Fibroblast of the aortic adventitia (primary cell): Measurements from ENCODE around the gene GUCY1B1. TPM values are rescaled to one million over a fixed set of nuclear protein-coding genes. Genes with fewer than 3 reads are reported as not detected.

ENCODE experiments used
- DNase-seq: peaks from one replicate; pipeline ENCODE4 v3.0.0-alpha.2; 2010; ENCODE audit warnings: low read depth
- H3K4me3 ChIP-seq: 2 replicates; pipeline ENCODE4 v1.5.1; 2011; ENCODE audit warnings: low read depth, mild to moderate bottlenecking, control low read depth, low read length, moderate library complexity
- total RNA-seq: library from RNA; depleted of rRNA; stranded (reverse); fragments of >200 nt; gene quantifications from 2 replicates; pipeline ENCODE4 v1.2.3, GENCODE V29; 2012; ENCODE audit warnings: low replicate concordance
- TF ChIP-seq, protein P1 (sequence below): IDR thresholded peaks from 2 replicates; pipeline ENCODE4 v1.5.1; 2011; ENCODE audit warnings: mild to moderate bottlenecking, low read length, control low read depth, inconsistent platforms; ENCODE audit not compliant: insufficient read depth

The GUCY1B1 gene
- total RNA-seq, 1 donor, result 2.0 TPM

DNA sequence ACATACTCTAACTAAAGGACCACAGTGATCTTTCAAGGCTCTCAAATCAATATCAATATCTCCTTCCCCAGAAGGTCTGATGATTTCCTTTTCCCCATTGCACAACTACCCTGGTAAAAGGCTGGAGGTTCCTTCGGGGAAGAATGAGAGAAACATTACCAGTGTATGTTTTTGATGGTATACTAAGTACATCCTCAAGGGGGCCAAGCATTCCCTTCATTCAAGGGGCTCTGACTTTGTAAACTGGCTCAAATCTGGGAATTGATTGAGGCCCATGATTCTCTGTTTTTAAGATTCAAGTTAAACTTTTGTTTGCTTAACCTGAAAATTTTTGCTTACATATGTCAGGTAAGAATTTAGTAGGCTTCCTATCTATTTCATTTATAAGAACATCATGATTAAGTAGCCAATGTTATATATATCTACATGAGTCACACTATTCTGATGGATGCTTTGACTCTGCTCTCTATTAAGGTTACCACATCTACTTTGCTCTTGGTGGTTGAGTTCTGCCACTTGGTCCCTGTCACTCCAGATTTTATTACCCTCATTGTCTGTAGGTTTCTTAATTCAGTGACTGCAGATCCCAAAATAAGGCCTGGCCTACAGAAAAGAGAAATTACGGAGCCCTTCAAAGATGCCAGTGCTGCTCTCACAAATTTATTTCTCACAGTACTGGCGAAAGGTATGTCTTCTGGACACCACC is 16.4 kb upstream of the GUCY1B1 start:
- no peak for DNase-seq

GRCh38 chr4:155745984-155746383 is 12.8 kb upstream of the GUCY1B1 start:
- no peak overlapping the region for H3K4me3 ChIP-seq
- peak; percentile 44 for DNase-seq
- TF ChIP-seq, protein P1, sequence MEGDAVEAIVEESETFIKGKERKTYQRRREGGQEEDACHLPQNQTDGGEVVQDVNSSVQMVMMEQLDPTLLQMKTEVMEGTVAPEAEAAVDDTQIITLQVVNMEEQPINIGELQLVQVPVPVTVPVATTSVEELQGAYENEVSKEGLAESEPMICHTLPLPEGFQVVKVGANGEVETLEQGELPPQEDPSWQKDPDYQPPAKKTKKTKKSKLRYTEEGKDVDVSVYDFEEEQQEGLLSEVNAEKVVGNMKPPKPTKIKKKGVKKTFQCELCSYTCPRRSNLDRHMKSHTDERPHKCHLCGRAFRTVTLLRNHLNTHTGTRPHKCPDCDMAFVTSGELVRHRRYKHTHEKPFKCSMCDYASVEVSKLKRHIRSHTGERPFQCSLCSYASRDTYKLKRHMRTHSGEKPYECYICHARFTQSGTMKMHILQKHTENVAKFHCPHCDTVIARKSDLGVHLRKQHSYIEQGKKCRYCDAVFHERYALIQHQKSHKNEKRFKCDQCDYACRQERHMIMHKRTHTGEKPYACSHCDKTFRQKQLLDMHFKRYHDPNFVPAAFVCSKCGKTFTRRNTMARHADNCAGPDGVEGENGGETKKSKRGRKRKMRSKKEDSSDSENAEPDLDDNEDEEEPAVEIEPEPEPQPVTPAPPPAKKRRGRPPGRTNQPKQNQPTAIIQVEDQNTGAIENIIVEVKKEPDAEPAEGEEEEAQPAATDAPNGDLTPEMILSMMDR, result no peak

More for the DNA sequence above, 16.4 kb upstream of the GUCY1B1 start:
- H3K4me3 ChIP-seq, result no peak overlapping the region
- TF ChIP-seq, protein P1, result no peak

DNA sequence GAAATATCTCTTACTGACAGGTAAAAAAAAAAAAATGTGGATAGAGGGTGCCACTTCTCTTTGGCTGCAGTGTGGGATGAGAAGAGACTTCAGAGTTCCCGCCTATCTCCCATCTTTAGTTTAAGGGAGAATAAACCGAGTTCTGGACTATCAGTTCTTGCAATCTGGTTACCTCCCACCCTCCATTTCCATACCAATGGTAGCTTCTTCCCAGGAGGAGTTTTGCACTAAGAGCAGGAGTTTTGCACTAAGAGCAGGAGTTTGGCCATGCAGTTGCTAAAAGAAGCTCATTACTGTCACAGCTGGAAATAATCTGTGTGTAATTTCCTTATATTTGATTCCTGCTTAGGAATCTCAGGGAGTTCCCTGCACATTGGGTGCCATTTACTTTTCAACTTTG is 10.8 kb upstream of the GUCY1B1 start:
- no peak for DNase-seq
- TF ChIP-seq, protein P1, result no peak
- no peak overlapping the region for H3K4me3 ChIP-seq

DNA sequence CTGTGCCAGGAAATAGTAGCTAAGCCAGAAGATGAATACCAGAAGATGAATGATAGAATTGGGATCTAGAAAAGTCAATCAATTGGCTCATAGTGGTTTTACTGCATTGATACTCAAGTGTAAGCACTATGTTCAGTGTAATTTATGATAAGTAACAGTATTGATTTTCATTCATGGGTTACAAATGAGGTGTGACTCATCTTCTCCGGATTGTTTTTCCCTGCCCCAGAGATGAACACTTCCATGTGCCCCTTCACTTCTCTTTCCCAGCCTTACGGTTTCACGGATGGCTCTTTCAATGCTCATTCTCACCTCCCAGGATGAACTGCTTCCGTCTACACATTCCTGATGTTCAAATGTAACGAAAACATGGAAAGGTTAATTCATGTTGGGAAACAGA is 9.8 kb upstream of the GUCY1B1 start:
- H3K4me3 ChIP-seq, result no peak overlapping the region
- DNase-seq, result no peak
- TF ChIP-seq, protein P1, result no peak

DNA sequence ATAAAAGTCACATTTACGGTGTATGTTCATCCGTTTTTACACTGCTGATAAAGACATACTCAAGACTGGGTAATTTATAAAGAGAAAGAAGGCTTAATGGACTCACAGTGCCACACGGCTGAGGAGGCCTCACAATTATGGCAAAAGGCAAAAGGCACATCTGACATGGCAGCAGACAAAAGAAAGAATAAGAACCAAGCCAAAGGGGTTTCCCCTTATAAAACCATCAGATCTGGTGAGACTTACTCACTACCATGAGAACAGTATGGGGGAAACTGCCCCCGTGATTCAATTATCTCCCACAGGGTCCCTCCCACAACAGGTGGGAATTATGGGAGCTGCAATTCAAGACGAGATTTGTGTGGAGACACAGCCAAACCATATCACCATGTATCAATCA is 7.3 kb upstream of the GUCY1B1 start:
- no peak for DNase-seq
- no peak overlapping the region for H3K4me3 ChIP-seq
- TF ChIP-seq, protein P1, result no peak

DNA sequence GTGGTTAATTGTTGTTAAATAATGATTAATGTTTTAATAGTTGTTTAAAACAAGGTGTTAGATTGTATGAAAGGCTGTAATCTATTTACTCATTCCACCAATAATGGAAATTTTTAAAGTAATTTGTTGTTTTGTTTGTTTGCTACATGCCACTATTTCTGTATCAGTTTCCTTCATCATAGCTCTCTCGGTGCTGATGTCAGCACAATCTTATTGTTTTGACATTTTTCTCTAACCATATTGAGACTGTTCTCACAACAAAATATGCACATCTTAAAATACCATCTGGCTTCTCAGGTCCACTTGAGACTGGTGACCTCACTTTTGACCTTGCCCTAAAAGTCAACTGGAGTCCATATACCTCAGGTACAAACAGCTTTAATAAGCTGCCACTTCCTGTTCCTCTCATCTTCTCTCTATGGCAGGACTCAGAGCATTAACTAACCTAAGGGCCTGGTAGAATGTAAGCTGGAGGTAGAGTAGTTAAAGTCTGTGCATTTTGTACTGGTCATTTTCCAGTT is 1.0 kb upstream of the GUCY1B1 start:
- no peak for DNase-seq
- no peak overlapping the region for H3K4me3 ChIP-seq
- TF ChIP-seq, protein P1, result no peak
